ENCODE results near the gene COPS2.

DNA sequence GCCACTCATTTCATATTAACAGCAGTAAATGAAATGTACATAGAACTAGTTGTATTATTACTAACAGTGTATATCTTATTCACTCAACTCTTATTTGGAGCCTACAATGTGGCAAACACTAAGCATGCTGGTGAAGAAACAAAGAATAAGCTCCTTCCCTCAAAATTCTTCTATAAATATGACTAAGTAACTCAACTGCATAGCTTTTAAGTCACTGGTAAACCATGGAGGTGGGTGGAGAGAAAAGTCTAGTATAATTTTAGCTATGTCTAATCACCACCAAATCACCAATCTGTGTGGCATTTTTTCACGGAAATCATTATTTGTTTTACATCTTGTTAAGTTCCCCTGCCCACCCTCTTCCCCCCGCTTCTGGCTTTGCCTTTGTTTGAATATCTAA is 17.5 kb downstream of the COPS2 start:
- TF ChIP-seq CTCF (IDR thresholded peaks at IDR 0.05): no peak
- TF ChIP-seq POLR2A (IDR thresholded peaks at IDR 0.05): no peak

Data from esophagus squamous epithelium (tissue), 4 donors.